Hematopoietic multipotent progenitor cell treated with erythropoietin and hydrocortisone succinate and interleukin-3 and kit ligand, for 8 days (in vitro differentiated cells): ENCODE data around the gene ZFP90.
"Not testable (repeated sequence)": the region's sequence is repeated elsewhere in the genome, so short reads cannot be mapped to it uniquely, and the experiment has no call there.

Source experiments
- DNase-seq: peaks from one replicate; pipeline ENCODE4 v3.0.0-alpha.2; 2015

ZFP90 gene

DNA sequence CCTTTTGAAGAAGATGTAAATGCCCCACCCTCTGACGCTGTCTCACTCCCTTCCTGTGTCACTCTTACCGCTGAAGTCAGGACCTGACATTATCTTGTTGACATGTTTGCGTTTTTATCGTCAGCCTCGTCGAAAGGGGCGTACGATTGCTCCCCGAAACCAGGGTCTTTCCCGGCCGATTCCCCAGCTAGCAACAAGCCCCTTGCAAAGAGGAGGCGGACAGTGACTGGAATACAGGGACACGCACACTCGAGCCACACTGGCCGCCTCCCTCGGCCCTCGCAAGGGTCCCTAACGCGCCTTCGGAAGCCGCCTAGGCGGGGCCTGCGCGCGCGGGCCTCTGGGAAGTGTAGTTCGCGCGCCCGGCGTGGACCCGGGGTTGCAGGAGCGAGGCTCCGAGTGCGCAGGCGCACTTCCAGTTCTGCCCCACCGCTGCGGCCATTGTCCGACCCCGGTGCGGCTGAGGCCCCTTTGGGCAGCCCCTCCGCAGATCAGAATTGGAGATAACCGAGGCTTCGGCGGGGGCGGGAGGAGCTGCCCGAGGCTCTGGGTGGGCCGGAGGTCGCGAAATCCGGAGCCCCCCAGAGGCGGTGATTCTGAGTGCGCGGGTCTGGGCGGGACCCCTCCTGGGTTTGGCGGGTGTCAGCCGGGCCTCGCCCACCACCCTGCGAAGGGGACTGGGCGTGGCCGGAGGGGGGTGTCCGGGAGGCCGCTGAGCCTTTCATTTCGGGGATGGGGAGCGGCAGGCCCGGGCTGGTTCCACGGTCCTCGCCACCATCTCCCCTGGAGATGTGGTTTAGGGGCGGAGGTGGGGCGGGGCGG, at the start of gene ZFP90:
Gene ZFP90 (plus strand): TSS at position 412 of the 822 bp plus-strand sequence. CDS start 502 bp downstream, outside the sequence.
- peak; percentile 86 for DNase-seq

GRCh38 chr16:68490358-68490757, 48.7 kb upstream of the ZFP90 start:
- no peak for DNase-seq

- DNase-seq = no peak
Measured at GRCh38 chr16:68490829-68491575, 48.1 kb upstream of the ZFP90 start.

- no peak for DNase-seq
Measured at GRCh38 chr16:68491576-68491950, 47.5 kb upstream of the ZFP90 start.

GRCh38 chr16:68492151-68492542, 46.9 kb upstream of the ZFP90 start:
- DNase-seq = no peak

GRCh38 chr16:68492543-68493411, 46.3 kb upstream of the ZFP90 start:
- peak; percentile 72 for DNase-seq

GRCh38 chr16:68493412-68494070, 45.5 kb upstream of the ZFP90 start:
- DNase-seq = no peak

- DNase-seq = not testable (repeated sequence)
Measured at GRCh38 chr16:68494261-68494660, 44.8 kb upstream of the ZFP90 start.

DNA sequence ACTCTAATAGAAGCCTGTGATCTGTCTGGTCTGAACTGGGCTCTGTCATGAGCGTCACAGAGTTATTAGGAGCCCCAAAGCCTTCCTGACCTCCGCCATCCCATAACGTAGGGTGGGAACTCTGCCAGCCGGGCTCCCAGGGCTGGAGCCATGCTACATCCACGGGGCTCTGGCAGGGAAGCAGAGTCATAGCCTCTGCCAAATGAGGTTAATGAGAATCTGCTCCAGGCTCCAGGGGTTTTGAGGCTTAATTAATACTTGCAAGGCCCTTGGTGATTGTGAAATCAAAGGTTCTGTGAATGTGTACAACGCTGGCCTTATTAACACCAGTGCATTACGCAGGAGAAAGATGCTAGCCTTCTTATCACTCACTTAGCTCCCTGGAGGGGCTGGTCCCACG, 42.4 kb upstream of the ZFP90 start:
- DNase-seq = no peak

DNA sequence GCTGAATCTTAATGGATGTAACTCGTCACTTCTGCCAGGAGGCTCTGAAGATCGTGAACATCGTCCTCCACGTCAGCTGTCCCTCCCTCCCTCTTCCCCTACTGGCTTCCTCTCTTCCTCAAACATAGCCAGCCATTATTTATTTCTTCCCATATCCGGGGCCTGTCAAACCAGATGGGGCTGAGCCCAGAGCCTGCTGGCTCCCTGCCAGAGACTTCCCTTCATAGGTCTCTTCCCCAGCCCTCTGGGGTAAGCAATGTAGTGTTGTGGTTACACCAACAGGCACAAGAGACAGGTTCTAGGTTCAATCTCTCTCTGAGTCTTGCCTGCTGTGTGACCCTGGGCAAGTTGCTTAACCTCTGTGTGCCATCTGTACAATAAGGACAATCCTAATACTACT, 40.1 kb upstream of the ZFP90 start:
- DNase-seq = no peak

DNA sequence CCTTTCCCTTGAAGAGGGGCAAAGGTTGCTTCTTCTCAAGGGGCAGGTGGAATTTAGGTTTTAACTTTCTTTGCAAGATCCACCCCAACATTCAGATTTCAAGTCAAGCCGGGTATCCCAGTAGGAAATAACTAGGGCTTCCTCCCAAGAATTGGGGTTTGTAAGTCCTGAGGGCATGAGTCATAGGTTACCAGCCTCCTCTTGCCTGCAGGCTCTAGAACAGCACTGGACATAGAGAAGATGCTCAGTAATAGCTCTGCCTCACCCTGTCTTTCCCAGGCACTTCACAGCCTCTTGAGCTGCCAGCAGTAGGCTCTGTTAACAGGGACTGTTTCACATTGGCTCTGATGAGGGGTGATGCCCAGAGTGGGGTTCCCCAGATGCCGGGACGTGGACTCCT, 35.8 kb upstream of the ZFP90 start:
- no peak for DNase-seq

DNA sequence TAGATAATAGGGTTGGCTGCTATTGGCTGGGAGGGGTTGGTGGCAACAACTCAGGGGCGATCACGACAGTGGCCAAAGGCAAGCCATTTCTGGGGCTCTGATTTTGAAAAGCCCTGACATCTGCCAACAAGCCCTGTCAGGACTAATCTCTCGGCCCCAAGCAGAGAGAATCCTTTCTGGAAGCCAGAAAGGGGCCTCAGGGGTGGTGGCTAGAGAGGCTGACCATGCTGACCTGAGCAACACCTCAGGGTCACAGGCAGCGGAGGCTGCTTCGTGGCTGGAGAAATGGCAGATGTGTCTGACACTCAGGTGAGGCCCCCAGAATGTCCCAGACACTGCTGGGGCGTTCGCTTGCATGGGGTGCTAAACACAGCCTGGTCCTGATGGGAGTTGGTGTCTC, 35.0 kb upstream of the ZFP90 start:
- DNase-seq = no peak

DNA sequence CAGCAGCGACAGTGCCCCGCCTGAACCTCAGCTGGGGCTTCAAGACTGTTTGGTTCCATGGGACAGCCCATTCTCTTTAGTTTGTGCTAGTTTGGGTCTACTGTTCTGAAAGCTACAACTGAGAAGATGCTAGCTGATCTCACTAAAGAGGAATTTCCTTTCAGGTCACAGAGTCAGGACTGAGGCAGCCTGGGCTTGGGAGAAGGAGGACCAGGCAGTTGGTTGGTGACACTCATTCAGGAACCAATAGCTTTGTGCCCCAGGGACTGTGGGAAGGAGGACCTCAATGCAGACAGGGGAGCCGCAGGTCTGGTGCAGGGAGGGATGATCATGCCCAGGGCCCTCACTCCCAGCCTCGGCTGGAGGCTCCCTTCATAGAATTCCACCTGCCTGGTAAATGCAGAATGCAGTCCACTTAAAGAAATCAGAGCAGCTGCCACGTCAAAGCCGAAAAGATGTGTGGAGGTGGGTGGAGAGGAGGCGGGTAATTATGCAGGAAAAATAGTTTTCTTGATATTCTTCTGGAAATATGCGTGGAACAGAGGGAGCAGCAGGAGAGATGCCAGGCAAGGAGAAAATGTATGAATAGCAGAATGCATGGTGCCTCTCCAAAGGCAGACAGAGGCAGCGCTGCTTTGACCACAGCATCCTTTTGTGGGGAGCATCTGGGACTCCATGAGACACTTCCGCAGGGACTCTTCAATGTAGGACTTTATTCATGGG, 32.6 kb upstream of the ZFP90 start:
- no peak for DNase-seq

GRCh38 chr16:68508013-68508412, 31.1 kb upstream of the ZFP90 start:
- no peak for DNase-seq

GRCh38 chr16:68508641-68509240, 30.4 kb upstream of the ZFP90 start:
- DNase-seq = no peak

DNA sequence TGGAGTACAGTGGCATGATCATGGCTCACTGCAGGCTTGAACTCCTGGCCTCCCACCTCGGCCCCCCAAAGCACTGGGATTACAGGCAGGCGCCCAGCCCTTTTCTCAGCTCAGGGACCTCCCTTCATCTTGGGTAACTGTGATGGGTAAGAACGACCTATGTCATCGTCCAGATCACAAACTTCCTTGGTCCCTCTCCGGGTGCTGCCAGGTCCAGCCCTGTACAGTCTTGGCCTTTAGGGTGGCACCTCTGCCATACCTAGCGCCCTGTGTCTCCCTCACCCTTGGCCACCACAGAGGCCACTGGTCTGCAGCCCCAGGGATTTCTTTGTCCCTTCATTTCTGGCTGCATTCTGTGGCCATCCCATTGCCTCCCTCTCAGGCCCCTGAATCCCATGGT, 29.7 kb upstream of the ZFP90 start:
- no peak for DNase-seq

GRCh38 chr16:68510775-68511174, 28.3 kb upstream of the ZFP90 start:
- no peak for DNase-seq

DNA sequence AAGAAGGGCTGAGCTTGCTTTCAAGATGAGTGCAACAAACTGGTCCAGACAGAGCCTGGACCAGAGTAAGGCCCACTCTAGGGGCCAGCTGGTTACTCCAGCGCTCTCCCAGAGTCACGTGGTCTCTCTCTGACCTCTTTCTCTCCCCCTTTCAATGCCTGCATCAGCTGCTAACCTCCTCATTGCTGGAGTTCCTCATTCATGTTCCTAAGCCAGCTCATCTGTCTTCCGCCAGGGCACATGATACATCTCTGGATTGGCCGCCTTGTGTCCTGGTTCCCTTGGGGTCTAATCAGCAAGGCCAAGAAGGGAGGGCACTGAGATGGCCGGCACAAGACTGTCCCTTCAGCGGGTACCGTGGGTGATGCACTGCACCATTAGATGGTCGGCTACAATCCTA, 26.9 kb upstream of the ZFP90 start:
- no peak for DNase-seq

DNA sequence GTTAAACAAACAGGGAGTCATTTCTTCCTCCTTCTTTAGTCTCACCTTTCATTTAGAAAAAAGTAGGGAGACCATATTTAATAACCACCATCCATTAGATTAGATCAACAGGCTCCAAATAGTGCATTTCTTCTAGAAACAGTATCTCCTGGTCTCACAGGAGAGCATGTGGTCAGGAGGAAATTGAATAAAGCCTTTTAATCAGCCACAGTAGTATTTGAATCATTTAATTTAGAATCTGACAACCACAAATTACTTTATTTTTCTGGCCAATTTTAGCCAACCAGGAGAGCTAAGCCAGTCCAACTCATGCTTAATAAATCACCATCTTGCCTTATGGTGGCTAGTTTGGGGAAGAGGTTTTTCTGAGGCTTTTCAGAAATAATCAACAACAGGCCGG, 26.3 kb upstream of the ZFP90 start:
- DNase-seq = no peak

DNA sequence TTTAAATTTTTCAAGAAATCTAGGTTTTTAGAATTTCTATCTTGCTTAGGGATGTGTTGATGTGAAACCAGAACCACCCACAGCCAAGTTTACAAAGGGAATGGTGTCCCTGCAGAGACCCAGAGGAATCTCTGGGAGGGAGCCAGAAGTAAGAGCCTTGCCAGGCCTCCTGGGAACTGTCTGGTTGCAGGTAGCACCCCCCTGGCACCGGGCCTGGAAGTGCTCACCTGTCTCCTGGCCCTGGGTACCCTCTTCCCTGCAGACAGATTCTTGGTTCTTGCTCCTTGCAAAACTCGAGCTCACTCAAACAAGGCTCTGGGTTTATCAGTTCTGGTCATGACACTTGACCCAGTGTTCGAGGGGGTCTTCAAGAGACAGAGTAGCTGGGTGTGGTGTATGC, 24.6 kb upstream of the ZFP90 start:
- no peak for DNase-seq

- no peak for DNase-seq
Measured at GRCh38 chr16:68517606-68518166, 21.4 kb upstream of the ZFP90 start.
